Measurements from ENCODE around the gene PDE1C.

DNA sequence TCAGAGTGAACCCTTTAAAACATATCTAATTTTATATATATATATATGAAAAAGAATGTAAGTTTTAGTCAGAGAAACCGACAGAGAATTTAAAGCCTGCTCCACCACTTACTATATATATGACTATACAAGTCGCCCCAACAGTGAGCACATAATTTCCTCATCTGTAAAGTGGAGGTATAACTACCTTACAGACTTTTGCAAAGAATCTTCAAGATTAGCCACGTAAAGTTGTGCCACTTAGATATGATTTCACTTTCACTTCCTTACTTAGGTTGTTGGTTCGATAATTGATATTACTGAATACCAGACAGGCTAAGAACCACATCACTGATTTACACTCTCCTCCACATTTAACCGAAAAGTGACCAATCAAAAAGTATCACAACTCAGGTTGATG, 94.7 kb downstream of the PDE1C start:
- TF ChIP-seq CTCF (IDR thresholded peaks at IDR 0.05) (no peak), POLR2A (IDR thresholded peaks at IDR 0.05) (no peak)
